GM18907 (cell line): ENCODE data around the gene SPTAN1.
"Not testable (repeated sequence)": the region's sequence is repeated elsewhere in the genome, so short reads cannot be mapped to it uniquely, and the experiment has no call there.

Experiments used
- ATAC-seq: cut with Tn5 transposase; IDR thresholded peaks from one replicate; pipeline ENCODE4 v1.9.1; 2021; ENCODE audit warnings: mild to moderate bottlenecking, moderate library complexity; ENCODE audit not compliant: unreplicated experiment

Gene SPTAN1

GRCh38 chr9:128552153-128552743 lies at the start of gene SPTAN1:
Gene SPTAN1, plus strand, starts transcription at chr9:128552587. Its CDS starts 14,154 bp downstream, at chr9:128566741.
- peak; percentile 82 for ATAC-seq

DNA sequence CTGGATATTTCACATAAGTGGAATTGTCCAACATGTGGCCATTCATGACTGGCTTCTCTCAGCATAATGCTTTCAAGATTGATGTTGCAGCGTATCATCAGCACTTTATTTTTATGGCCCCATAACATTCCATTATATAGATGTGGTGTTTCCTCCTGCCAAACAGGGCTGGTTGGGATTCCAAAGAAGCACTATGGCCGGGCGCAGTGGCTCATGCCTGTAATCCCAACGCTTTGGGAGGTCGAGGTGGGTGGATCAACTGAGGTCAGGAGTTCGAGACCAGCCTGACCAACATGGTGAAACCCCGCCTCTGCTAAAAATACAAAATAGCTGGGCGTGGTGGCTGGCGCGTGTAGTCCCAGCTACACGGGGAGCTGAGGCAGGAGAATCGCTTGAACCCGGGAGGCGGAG lies 49.0 kb upstream of the SPTAN1 start:
- ATAC-seq, result not testable (repeated sequence)

GRCh38 chr9:128503870-128504269 lies 48.5 kb upstream of the SPTAN1 start:
- peak; percentile 11 for ATAC-seq

DNA sequence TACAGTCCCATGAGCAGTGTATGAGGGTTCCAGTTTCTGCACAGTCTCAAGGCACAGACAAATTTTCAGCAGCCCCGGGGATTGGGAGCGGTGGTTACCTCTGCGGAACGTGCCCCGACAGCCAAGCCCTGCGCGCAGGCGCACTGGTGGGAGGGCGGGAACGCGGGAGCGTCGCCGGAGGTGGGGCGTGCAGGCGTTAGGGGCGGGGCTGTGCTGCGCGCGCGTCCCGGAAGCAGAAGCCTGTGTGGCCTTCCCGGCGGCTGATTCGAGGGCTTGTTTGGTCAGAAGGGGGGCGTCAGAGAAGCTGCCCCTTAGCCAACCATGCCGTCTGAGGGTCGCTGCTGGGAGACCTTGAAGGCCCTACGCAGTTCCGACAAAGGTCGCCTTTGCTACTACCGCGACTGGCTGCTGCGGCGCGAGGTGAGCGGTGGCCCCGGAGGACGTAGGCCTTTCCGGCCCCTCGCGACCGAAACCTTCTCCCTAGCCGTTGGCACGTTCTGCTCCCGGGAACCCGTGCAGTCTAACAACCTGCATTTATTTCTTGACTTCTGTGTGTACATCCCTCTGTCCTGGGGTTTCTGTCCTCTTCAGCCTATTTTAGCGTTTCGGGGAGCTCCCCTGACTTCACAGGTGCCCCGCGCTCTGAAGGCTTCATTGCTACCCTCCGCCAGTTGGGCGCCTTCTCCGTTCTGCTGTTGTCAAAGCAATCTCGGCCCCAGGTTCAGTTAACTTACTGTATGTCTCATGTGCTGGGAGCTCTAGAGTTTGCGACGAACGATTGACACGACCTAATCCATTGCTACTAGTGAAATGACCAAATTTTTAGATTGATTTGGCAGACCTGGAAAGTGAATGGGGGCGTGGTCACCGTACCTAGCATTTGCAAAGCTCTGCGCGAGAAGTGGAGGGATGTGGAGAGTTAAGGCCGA lies 47.6 kb upstream of the SPTAN1 start, which contains the start of gene GLE1:
GLE1 (plus strand) TSS at position 235 of the 929 bp plus-strand sequence; CDS start at position 322, 87 bp downstream.
- peak; percentile 78 for ATAC-seq

- ATAC-seq, result no peak
These were observed 47.0 kb upstream of the SPTAN1 start for GRCh38 chr9:128505414-128505765.

GRCh38 chr9:128505906-128506305 lies 46.5 kb upstream of the SPTAN1 start:
- not testable (repeated sequence) for ATAC-seq

DNA sequence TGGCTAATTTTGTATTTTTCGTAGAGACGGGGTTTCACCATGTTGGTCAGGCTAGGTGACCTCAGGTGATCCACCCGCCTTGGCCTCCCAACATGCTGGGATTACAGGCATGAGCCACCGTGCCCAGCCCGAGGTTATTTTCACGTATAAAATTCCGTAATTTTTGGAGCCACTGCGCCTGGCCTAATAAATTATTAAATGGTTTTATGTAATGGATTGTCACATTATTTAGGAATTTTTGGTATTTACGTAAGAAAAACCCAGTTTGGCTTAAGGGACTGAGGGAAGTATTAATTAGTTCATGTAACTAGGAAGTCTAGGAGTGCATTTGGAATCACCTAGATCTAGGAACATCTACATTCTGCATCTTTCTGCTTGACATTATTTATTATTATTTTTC lies 39.6 kb upstream of the SPTAN1 start:
- no peak for ATAC-seq

- no peak for ATAC-seq
These were observed 30.4 kb upstream of the SPTAN1 start for GRCh38 chr9:128521956-128522355.

DNA sequence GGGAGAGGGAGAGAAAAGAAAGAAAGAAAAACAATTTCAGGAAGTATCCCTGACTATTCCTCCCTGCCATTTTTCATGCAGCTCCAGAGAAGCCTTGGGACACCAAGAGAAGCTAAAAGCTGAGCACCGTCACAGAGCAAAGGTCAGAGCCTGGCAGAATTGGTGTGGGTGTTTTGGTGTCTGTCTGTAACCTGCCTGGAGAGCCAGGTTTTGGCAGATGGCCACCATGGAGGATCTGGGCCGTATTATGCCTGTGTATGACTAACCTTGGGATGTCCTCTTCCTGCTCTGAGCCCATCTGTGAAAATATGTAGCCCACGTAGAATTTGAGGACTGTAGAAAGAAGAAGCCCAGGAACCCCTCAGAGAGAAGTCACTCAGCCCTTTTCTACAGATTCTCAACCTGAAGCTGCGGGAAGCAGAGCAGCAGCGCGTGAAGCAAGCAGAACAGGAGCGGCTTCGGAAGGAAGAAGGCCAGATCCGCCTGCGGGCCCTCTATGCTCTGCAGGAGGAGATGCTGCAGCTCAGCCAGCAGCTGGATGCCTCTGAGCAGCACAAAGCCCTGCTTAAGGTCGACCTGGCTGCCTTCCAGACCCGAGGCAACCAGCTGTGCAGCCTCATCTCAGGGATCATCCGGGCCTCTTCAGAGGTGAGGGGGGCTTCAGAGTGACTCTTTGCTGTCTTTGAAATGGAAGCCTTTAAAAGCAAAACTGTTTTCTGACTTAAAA lies 29.0 kb upstream of the SPTAN1 start:
- ATAC-seq, result no peak

GRCh38 chr9:128526720-128527119 lies 25.7 kb upstream of the SPTAN1 start:
- ATAC-seq, result no peak

DNA sequence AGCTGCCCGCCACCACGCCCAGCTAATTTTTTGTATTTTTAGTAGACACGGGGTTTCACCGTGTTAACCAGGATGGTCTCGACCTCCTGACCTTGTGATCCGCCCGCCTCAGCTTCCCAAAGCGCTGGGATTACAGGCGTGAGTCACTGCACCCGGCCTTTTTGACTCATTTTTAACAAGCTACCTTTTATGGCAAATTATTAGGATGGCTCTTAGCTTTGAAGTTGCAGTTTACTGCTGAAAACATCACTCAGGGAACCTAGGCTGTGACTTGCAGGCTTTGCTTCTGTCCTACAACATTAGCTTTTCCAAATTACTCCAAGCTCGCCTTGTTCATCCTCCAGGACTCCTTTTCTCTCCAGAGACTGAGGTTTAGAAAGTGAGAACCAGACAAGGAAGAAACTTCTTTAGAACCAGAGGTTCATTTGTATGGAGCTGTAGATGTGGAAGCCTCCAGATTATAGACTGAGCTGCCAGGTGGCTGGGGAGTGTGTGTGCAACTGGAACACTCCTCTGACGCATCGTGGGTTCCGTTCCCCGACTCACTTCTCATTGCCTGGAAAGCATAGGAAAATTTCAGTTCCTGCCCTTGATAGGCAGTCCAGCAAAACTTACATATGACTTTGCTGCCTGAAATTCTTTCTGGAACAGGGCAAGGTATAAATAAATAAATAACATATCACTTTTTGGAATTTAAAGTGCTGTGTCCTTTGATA lies 23.8 kb upstream of the SPTAN1 start:
- no peak for ATAC-seq

DNA sequence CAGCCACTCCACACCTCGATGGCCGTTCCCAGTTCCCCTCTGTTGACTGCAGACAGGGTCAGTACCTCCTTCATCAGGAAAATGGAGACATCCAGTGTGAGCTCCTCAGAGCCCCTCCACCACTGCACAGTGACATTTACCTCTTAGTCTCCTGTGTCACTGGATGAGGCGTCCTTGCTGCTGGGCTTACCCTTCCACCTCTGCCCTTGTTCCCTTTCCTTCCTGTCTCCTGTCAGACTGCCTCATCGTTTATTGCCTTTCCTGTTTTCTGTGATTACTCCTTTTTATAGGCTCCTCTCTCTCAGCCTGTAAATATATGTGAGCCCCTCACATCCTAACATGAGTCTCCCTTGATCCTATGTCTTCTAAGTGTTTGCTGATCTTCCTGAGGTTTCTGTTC lies 23.2 kb upstream of the SPTAN1 start:
- ATAC-seq, result no peak

GRCh38 chr9:128532581-128532980 lies 19.8 kb upstream of the SPTAN1 start:
- no peak for ATAC-seq

GRCh38 chr9:128540634-128541360 lies 11.6 kb upstream of the SPTAN1 start:
- no peak for ATAC-seq

GRCh38 chr9:128546504-128546903 lies 5.9 kb upstream of the SPTAN1 start:
- no peak for ATAC-seq

DNA sequence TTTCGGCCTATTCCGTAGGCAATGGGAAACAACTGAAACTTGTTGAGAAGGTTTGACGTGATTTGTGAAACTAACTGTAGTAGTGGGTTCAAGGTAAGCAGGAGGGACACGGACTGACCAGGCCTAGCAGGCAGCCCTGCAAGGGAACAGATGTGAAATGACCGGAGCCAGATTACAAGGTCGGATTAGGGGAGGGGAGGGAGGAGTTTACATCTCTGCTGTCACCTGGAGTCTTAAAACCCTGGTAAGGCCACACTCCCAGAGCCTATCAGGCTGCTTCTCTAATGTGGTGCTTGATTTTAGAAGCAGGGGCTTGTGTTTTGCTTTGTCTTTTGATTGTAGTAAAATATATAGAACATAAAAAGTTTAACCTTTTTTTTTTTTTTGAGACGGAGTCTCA lies 3.5 kb upstream of the SPTAN1 start:
- ATAC-seq, result no peak

- no peak for ATAC-seq
These were observed 2.2 kb upstream of the SPTAN1 start for GRCh38 chr9:128550226-128550625.

GRCh38 chr9:128550770-128551656 lies 1.4 kb upstream of the SPTAN1 start:
- no peak for ATAC-seq

- no peak for ATAC-seq
These were observed 682 bp upstream of the SPTAN1 start for GRCh38 chr9:128551657-128552152.
